Measurements from ENCODE around the gene UGT1A5. TPM values are rescaled to one million over a fixed set of nuclear protein-coding genes. Genes with fewer than 3 reads are reported as not detected.

Gene UGT1A5
- total and polyA plus RNA-seq, 10 of the 15 experiments (the other 5 are each of a cell fraction or from before 2014, with no cell fraction given), result not detected

GRCh38 chr2:233791883-233792329, 79.2 kb downstream of the UGT1A5 start:
- Histone ChIP-seq H3K4me3 (no peak overlapping the region), H3K27ac (ENCODE audit: control insufficient read depth, insufficient read depth) (no peak overlapping the region), H3K4me2 (ENCODE audit: control insufficient read depth, insufficient read depth) (no peak overlapping the region), H4K20me1 (ENCODE audit: control insufficient read depth, insufficient read depth) (no peaks in the 10 kb centered on the region), H3K4me1 (ENCODE audit: control insufficient read depth, insufficient read depth, low read length) (no peaks in the 10 kb centered on the region), H2AFZ (ENCODE audit: control insufficient read depth, low read depth, low read length) (no peak overlapping the region), H3K9ac (ENCODE audit: control insufficient read depth, insufficient read depth, low read length) (no peak overlapping the region), H3K9me3 (replicated peaks; ENCODE audit: control insufficient read depth, insufficient read depth, low read length) (no peaks in the 10 kb centered on the region), H3K79me2 (ENCODE audit: control insufficient read depth, insufficient read depth, low read length) (no peaks in the 10 kb centered on the region), H3K36me3 (ENCODE audit: control insufficient read depth in 2 of 2, insufficient read depth in 2 of 2, low read length in 1 of 2) (no peaks in the 10 kb centered on the region), H3K27me3 (replicated peaks in 1 of 2; ENCODE audit: control insufficient read depth in 2 of 2, insufficient read depth in 2 of 2, low read length in 1 of 2) (no peaks in the 10 kb centered on the region; a peak in 1 of 4 replicates)
- DNase-seq (ENCODE audit: low read depth, low spot score) (no peak), ATAC-seq (no peak), FAIRE-seq (no peak)
- ChIA-PET POLR2A (no interaction called here), SMC1A (ENCODE audit: uncharacterized antibody, unreplicated experiment) (no interaction called here), CTCF (no interaction called here), RAD21 (ENCODE audit: unreplicated experiment) (no interaction called here)
- no peak for TF ChIP-seq NBN (IDR thresholded peaks at IDR 0.05)
- no peak for TF ChIP-seq WRNIP1 (IDR thresholded peaks at IDR 0.05; ENCODE audit: borderline replicate concordance, low read depth, low read length)
- no peak for TF ChIP-seq CHD2 (IDR thresholded peaks at IDR 0.05; ENCODE audit: borderline replicate concordance, low read depth, low read length)
- no peak for TF ChIP-seq SREBF2 (IDR thresholded peaks at IDR 0.05; ENCODE audit: low read length)
- no peak for TF ChIP-seq EP300 (IDR thresholded peaks at IDR 0.05; ENCODE audit: borderline replicate concordance in 1 of 2, control insufficient read depth in 1 of 2, low read depth in 2 of 2, low read length in 2 of 2)
- TF ChIP-seq TCF3 (IDR thresholded peaks at IDR 0.05; ENCODE audit: borderline replicate concordance, insufficient read depth, low read depth, low read length), result no peak
- in situ Hi-C loops (cut with MboI), result no loop called here
- no TSS peak for BruUV-seq (replicated peaks)
- intact Hi-C loops (cut with micrococcal nuclease; ENCODE audit: unreplicated experiment), result no loop called here
- WGBS (ENCODE audit: insufficient coverage, insufficient replicate concordance, low lambda C conversion rate, missing lambda C conversion rate), result 14% methylated on average over 7 of the region's 9 CpGs

- H2AFZ ChIP-seq (ENCODE audit: control insufficient read depth, low read depth, low read length), result no peak overlapping the region
- H4K20me1 ChIP-seq (ENCODE audit: control insufficient read depth, insufficient read depth), result no peaks in the 10 kb centered on the region
- no peak overlapping the region for H3K4me2 ChIP-seq (ENCODE audit: control insufficient read depth, insufficient read depth)
- in situ Hi-C loops (cut with MboI) (no loop called here), intact Hi-C loops (cut with micrococcal nuclease; ENCODE audit: unreplicated experiment) (no loop called here)
- ChIA-PET SMC1A (ENCODE audit: uncharacterized antibody, unreplicated experiment) (no interaction called here), CTCF (no interaction called here), RAD21 (ENCODE audit: unreplicated experiment) (no interaction called here), POLR2A (no interaction called here)
- no peaks in the 10 kb centered on the region; a peak in 1 of 4 replicates for H3K27me3 ChIP-seq (replicated peaks in 1 of 2; ENCODE audit: control insufficient read depth in 2 of 2, insufficient read depth in 2 of 2, low read length in 1 of 2)
- no peak overlapping the region for H3K27ac ChIP-seq (ENCODE audit: control insufficient read depth, insufficient read depth)
- no peaks in the 10 kb centered on the region for H3K79me2 ChIP-seq (ENCODE audit: control insufficient read depth, insufficient read depth, low read length)
- H3K4me3 ChIP-seq, result no peak overlapping the region
- no peak for FAIRE-seq
- H3K36me3 ChIP-seq (ENCODE audit: control insufficient read depth in 2 of 2, insufficient read depth in 2 of 2, low read length in 1 of 2), result no peaks in the 10 kb centered on the region
- no peaks in the 10 kb centered on the region for H3K4me1 ChIP-seq (ENCODE audit: control insufficient read depth, insufficient read depth, low read length)
- no peak for ATAC-seq
- H3K9ac ChIP-seq (ENCODE audit: control insufficient read depth, insufficient read depth, low read length), result no peak overlapping the region
- BruUV-seq (replicated peaks), result no TSS peak
- no peak for DNase-seq (ENCODE audit: low read depth, low spot score)
- WGBS (ENCODE audit: insufficient coverage, insufficient replicate concordance, low lambda C conversion rate, missing lambda C conversion rate), result 30% methylated on average over 7 of the region's 7 CpGs
- H3K9me3 ChIP-seq (replicated peaks; ENCODE audit: control insufficient read depth, insufficient read depth, low read length), result no peaks in the 10 kb centered on the region
- TF ChIP-seq E4F1 (IDR thresholded peaks at IDR 0.05; ENCODE audit: borderline replicate concordance, partially characterized antibody) (no peak), YY1 (IDR thresholded peaks at IDR 0.05; ENCODE audit: low read depth, low read length) (no peak), NR2F1 (conservative IDR thresholded peaks at IDR 0.05) (no peak), SMARCA5 (IDR thresholded peaks at IDR 0.05) (no peak), CEBPB (IDR thresholded peaks at IDR 0.05; ENCODE audit: borderline replicate concordance in 1 of 2, low read depth in 2 of 2, low read length in 2 of 2) (no peak), IKZF1 (conservative IDR thresholded peaks at IDR 0.05) (no peak), SMC3 (IDR thresholded peaks at IDR 0.05; ENCODE audit: borderline replicate concordance, low read length) (no peak), CTCF (IDR thresholded peaks at IDR 0.05 in 2 of 3, conservative IDR thresholded peaks at IDR 0.05 in 1 of 3; ENCODE audit: control insufficient read depth in 2 of 3, extremely low read depth in 1 of 3, insufficient read depth in 1 of 3, low read depth in 3 of 3, low read length in 3 of 3) (no peak), SMAD5 (IDR thresholded peaks at IDR 0.05; ENCODE audit: low read depth) (no peak), YBX1 (IDR thresholded peaks at IDR 0.05) (no peak)
Observed at GRCh38 chr2:233792720-233793119, 80.0 kb downstream of the UGT1A5 start.

Measured in GM12878 (cell line).